ENCODE data around the gene SLC12A8. TPM values are rescaled to one million over a fixed set of nuclear protein-coding genes. Genes with fewer than 3 reads are reported as not detected.

SLC12A8 gene
- total and polyA plus RNA-seq, 4 experiments from 2014 or later: not detected

DNA sequence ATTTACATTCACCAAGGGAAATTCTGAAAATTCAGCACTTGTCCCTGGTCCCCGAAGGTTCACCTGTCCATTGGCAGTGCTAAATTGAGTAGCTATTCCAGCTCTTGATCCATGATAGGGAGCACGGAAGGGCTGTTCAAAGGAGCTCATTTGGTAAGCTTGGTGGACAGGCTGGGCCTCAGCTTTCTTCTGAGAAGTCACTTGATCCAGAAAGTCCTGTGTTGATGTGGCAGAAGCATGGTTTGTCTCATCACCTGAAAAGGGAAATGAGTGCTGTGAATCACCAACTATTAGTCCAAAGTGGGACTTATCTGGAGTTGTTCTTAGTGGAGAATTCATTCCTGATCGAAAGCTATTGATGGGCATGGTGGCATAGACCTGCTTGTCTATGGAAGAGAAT, 19.9 kb upstream of the SLC12A8 start:
- H3K4me3 ChIP-seq (ENCODE audit: low read length in 2 of 2): no peak overlapping the region
- no peak overlapping the region for H3K27ac ChIP-seq (ENCODE audit: low read depth, low read length)
- peaks cover 14% of the 10 kb centered on the region for H3K36me3 ChIP-seq (ENCODE audit: insufficient read depth, low read length)
- Mint-ChIP-seq H3K4me3 (no peak overlapping the region), H3K9me3 (peaks cover 0 to 4% (median 0%) of the 10 kb centered on the region in 8 donors), H3K27me3 (no peaks in the 10 kb centered on the region), H3K27ac (no peak overlapping the region), H3K4me1 (peaks cover 0 to 3% (median 1%) of the 10 kb centered on the region in 4 donors), H3K36me3 (peaks cover 51 to 56% of the 10 kb centered on the region in 2 donors)
- DNase-seq: no peak
- no peaks in the 10 kb centered on the region for H3K27me3 ChIP-seq (ENCODE audit: insufficient read depth, low read length)
- ChIA-PET CTCF (ENCODE audit: partially characterized antibody) (no interaction called here), POLR2A (ENCODE audit: partially characterized antibody) (no interaction called here)
- no peaks in the 10 kb centered on the region for H3K9me3 ChIP-seq (ENCODE audit: control insufficient read depth in 1 of 2, low read length in 2 of 2)
- intact Hi-C loops (cut with micrococcal nuclease): no loop called here
- H3K4me1 ChIP-seq (ENCODE audit: insufficient read depth, low read length): no peaks in the 10 kb centered on the region

DNA sequence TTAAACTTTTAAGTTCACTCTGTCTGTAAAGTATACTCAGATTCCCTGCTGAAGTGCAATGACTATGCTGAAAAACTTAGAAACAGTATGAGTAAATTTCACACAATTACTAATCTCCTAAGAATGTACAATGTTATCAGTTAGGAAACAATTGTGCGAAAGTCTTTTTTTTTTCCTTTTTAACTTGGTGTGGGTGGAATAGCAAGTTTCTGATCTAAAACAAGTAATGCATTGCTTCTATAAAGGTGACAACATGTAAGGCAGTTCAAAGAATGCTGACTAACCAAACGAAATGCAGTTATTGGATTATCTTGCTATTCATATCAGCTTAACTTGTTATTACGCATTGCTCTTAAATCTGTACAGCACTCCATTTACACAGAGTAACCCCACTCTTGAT, 19.3 kb upstream of the SLC12A8 start:
- Mint-ChIP-seq H3K4me3 (no peak overlapping the region), H3K4me1 (peaks cover 0 to 2% (median under 1%) of the 10 kb centered on the region in 4 donors), H3K9me3 (peaks cover 0 to 3% (median 0%) of the 10 kb centered on the region in 8 donors), H3K27ac (no peak overlapping the region), H3K27me3 (no peaks in the 10 kb centered on the region), H3K36me3 (peaks cover 48 to 51% of the 10 kb centered on the region in 2 donors)
- intact Hi-C loops (cut with micrococcal nuclease): no loop called here
- Histone ChIP-seq H3K27ac (ENCODE audit: low read depth, low read length) (no peak overlapping the region), H3K4me3 (ENCODE audit: low read length in 2 of 2) (no peak overlapping the region), H3K4me1 (ENCODE audit: insufficient read depth, low read length) (no peaks in the 10 kb centered on the region), H3K9me3 (ENCODE audit: control insufficient read depth in 1 of 2, low read length in 2 of 2) (no peaks in the 10 kb centered on the region), H3K36me3 (ENCODE audit: insufficient read depth, low read length) (peaks cover 13% of the 10 kb centered on the region), H3K27me3 (ENCODE audit: insufficient read depth, low read length) (no peaks in the 10 kb centered on the region)
- no peak for DNase-seq
- POLR2A ChIA-PET (ENCODE audit: partially characterized antibody): no interaction called here
- CTCF ChIA-PET (ENCODE audit: partially characterized antibody): no interaction called here

DNA sequence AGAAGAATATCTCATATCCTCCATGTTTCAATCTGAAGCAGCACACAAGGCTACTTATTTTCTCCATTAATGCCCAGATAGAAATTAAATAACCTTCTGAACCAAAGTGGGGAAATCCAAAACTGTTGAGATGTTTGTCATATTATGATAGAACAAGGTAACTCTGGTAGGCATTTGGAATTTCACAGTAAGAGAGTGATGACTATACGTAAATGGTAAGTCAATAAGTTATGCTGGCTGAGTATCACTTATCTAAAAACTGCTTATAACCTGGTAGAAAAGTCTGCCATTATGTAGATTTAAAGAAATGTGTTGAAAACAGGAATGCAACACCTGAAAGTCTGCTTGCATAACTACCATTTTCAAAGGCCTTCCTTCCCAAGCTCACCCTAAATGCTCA, 17.2 kb upstream of the SLC12A8 start:
- Histone ChIP-seq H3K36me3 (ENCODE audit: insufficient read depth, low read length) (peaks cover 10% of the 10 kb centered on the region), H3K27me3 (ENCODE audit: insufficient read depth, low read length) (no peaks in the 10 kb centered on the region), H3K27ac (ENCODE audit: low read depth, low read length) (no peak overlapping the region), H3K4me1 (ENCODE audit: insufficient read depth, low read length) (no peaks in the 10 kb centered on the region), H3K9me3 (ENCODE audit: control insufficient read depth in 1 of 2, low read length in 2 of 2) (no peaks in the 10 kb centered on the region), H3K4me3 (ENCODE audit: low read length in 2 of 2) (no peak overlapping the region)
- no peak for DNase-seq
- POLR2A ChIA-PET (ENCODE audit: partially characterized antibody): no interaction called here
- no peaks in the 10 kb centered on the region for H3K9me3 Mint-ChIP-seq
- no peak overlapping the region for H3K4me3 Mint-ChIP-seq
- H3K27ac Mint-ChIP-seq: no peak overlapping the region
- peaks cover 35 to 43% of the 10 kb centered on the region in 2 donors for H3K36me3 Mint-ChIP-seq
- intact Hi-C loops (cut with micrococcal nuclease): no loop called here
- H3K4me1 Mint-ChIP-seq: no peaks in the 10 kb centered on the region
- CTCF ChIA-PET (ENCODE audit: partially characterized antibody): no interaction called here
- no peaks in the 10 kb centered on the region for H3K27me3 Mint-ChIP-seq

- Histone ChIP-seq H3K27me3 (ENCODE audit: insufficient read depth, low read length) (no peaks in the 10 kb centered on the region), H3K27ac (ENCODE audit: low read depth, low read length) (no peak overlapping the region), H3K9me3 (ENCODE audit: control insufficient read depth in 1 of 2, low read length in 2 of 2) (no peaks in the 10 kb centered on the region), H3K36me3 (ENCODE audit: insufficient read depth, low read length) (peaks cover 10% of the 10 kb centered on the region), H3K4me1 (ENCODE audit: insufficient read depth, low read length) (no peaks in the 10 kb centered on the region), H3K4me3 (ENCODE audit: low read length in 2 of 2) (no peak overlapping the region)
- H3K9me3 Mint-ChIP-seq: no peaks in the 10 kb centered on the region
- ChIA-PET POLR2A (ENCODE audit: partially characterized antibody) (no interaction called here), CTCF (ENCODE audit: partially characterized antibody) (no interaction called here)
- H3K36me3 Mint-ChIP-seq: peaks cover 34 to 43% of the 10 kb centered on the region in 2 donors
- H3K4me3 Mint-ChIP-seq: no peak overlapping the region
- H3K27me3 Mint-ChIP-seq: no peaks in the 10 kb centered on the region
- no peak for DNase-seq
- H3K27ac Mint-ChIP-seq: peak overlapping the region in 1 of 7 donors; percentile 12
- H3K4me1 Mint-ChIP-seq: no peaks in the 10 kb centered on the region
- intact Hi-C loops (cut with micrococcal nuclease): no loop called here
These were observed 16.6 kb upstream of the SLC12A8 start for GRCh38 chr3:125229168-125229567.

- no peak overlapping the region for H3K4me3 ChIP-seq (ENCODE audit: low read length in 2 of 2)
- no peaks in the 10 kb centered on the region for H3K36me3 ChIP-seq (ENCODE audit: insufficient read depth, low read length)
- H3K4me1 Mint-ChIP-seq: peaks cover 0 to 6% (median 3%) of the 10 kb centered on the region in 4 donors
- H3K36me3 Mint-ChIP-seq: peaks cover 0 to 7% of the 10 kb centered on the region in 2 donors
- intact Hi-C loops (cut with micrococcal nuclease): no loop called here
- no peaks in the 10 kb centered on the region for H3K27me3 Mint-ChIP-seq
- CTCF ChIA-PET (ENCODE audit: partially characterized antibody): no interaction called here
- POLR2A ChIA-PET (ENCODE audit: partially characterized antibody): no interaction called here
- no peaks in the 10 kb centered on the region for H3K9me3 ChIP-seq (ENCODE audit: control insufficient read depth in 1 of 2, low read length in 2 of 2)
- no peaks in the 10 kb centered on the region for H3K9me3 Mint-ChIP-seq
- H3K4me1 ChIP-seq (ENCODE audit: insufficient read depth, low read length): no peaks in the 10 kb centered on the region
- no peak overlapping the region for H3K27ac ChIP-seq (ENCODE audit: low read depth, low read length)
- no peaks in the 10 kb centered on the region for H3K27me3 ChIP-seq (ENCODE audit: insufficient read depth, low read length)
- no peak for DNase-seq
- H3K27ac Mint-ChIP-seq: peak overlapping the region in 1 of 7 donors; percentile 57
- H3K4me3 Mint-ChIP-seq: no peak overlapping the region
These were observed 9.3 kb upstream of the SLC12A8 start for GRCh38 chr3:125221831-125222230.

- peaks cover 0 to 3% of the 10 kb centered on the region in 2 donors for H3K36me3 Mint-ChIP-seq
- no peaks in the 10 kb centered on the region for H3K9me3 Mint-ChIP-seq
- no peaks in the 10 kb centered on the region for H3K27me3 Mint-ChIP-seq
- no peaks in the 10 kb centered on the region for H3K4me1 ChIP-seq (ENCODE audit: insufficient read depth, low read length)
- H3K36me3 ChIP-seq (ENCODE audit: insufficient read depth, low read length): no peaks in the 10 kb centered on the region
- H3K27ac ChIP-seq (ENCODE audit: low read depth, low read length): no peak overlapping the region
- intact Hi-C loops (cut with micrococcal nuclease): no loop called here
- peak overlapping the region in 1 of 7 donors; percentile 58 for H3K27ac Mint-ChIP-seq
- H3K9me3 ChIP-seq (ENCODE audit: control insufficient read depth in 1 of 2, low read length in 2 of 2): no peaks in the 10 kb centered on the region
- DNase-seq: no peak
- CTCF ChIA-PET (ENCODE audit: partially characterized antibody): no interaction called here
- POLR2A ChIA-PET (ENCODE audit: partially characterized antibody): no interaction called here
- no peak overlapping the region for H3K4me3 Mint-ChIP-seq
- no peaks in the 10 kb centered on the region for H3K27me3 ChIP-seq (ENCODE audit: insufficient read depth, low read length)
- no peak overlapping the region for H3K4me3 ChIP-seq (ENCODE audit: low read length in 2 of 2)
- H3K4me1 Mint-ChIP-seq: peaks cover 0 to 6% (median 3%) of the 10 kb centered on the region in 4 donors
These were observed 8.3 kb upstream of the SLC12A8 start for GRCh38 chr3:125220727-125221429.

- H3K4me3 ChIP-seq (ENCODE audit: low read length in 2 of 2): no peak overlapping the region
- intact Hi-C loops (cut with micrococcal nuclease): no loop called here
- no peaks in the 10 kb centered on the region for H3K36me3 ChIP-seq (ENCODE audit: insufficient read depth, low read length)
- H3K27me3 ChIP-seq (ENCODE audit: insufficient read depth, low read length): no peaks in the 10 kb centered on the region
- Mint-ChIP-seq H3K9me3 (no peaks in the 10 kb centered on the region), H3K4me3 (no peak overlapping the region), H3K27ac (peak overlapping the region in 2 of 7 donors; percentile 42 to 58), H3K36me3 (no peaks in the 10 kb centered on the region), H3K4me1 (peaks cover 0 to 6% (median 3%) of the 10 kb centered on the region in 4 donors), H3K27me3 (peaks cover 1 to 2% of the 10 kb centered on the region in 2 donors)
- DNase-seq: no peak
- CTCF ChIA-PET (ENCODE audit: partially characterized antibody): no interaction called here
- no peaks in the 10 kb centered on the region for H3K4me1 ChIP-seq (ENCODE audit: insufficient read depth, low read length)
- H3K9me3 ChIP-seq (ENCODE audit: control insufficient read depth in 1 of 2, low read length in 2 of 2): no peaks in the 10 kb centered on the region
- POLR2A ChIA-PET (ENCODE audit: partially characterized antibody): no interaction called here
- no peak overlapping the region for H3K27ac ChIP-seq (ENCODE audit: low read depth, low read length)
These were observed 7.6 kb upstream of the SLC12A8 start for GRCh38 chr3:125220183-125220582.
